Osteoblast (primary cell): Measurements from ENCODE around the gene UBE2B. TPM values are rescaled to one million over a fixed set of nuclear protein-coding genes. Genes with fewer than 3 reads are reported as not detected.

Experiments
- DNase-seq: peaks from one replicate; pipeline ENCODE4 v3.0.0; 2011; ENCODE audit warnings: low spot score, mixed read lengths; ENCODE audit not compliant: insufficient read length; ENCODE audit errors: missing footprints
- H2AFZ ChIP-seq: 2 replicates; pipeline ENCODE4 v1.6.0; 2011; ENCODE audit warnings: mild to moderate bottlenecking, low read length
- H3K27ac ChIP-seq: 2 replicates; pipeline ENCODE4 v1.5.1; 2011; ENCODE audit warnings: mild to moderate bottlenecking, low read depth, low read length, moderate library complexity
- H3K27me3 ChIP-seq: 2 replicates; pipeline ENCODE4 v1.6.0; 2012; ENCODE audit warnings: mild to moderate bottlenecking, control low read depth, inconsistent platforms, low read length, moderate library complexity; ENCODE audit not compliant: insufficient read depth
- H3K36me3 ChIP-seq: 2 replicates; pipeline ENCODE4 v1.5.1; 2011; ENCODE audit warnings: mild to moderate bottlenecking, low read length, control low read depth, moderate library complexity; ENCODE audit not compliant: insufficient read depth
- H3K4me1 ChIP-seq: 2 replicates; pipeline ENCODE4 v1.5.1; 2011; ENCODE audit warnings: mild to moderate bottlenecking, low read length, control low read depth, moderate library complexity; ENCODE audit not compliant: insufficient read depth
- H3K4me2 ChIP-seq: 2 replicates; pipeline ENCODE4 v1.6.0; 2011; ENCODE audit warnings: mild to moderate bottlenecking, low read length; ENCODE audit not compliant: insufficient read depth
- H3K4me3 ChIP-seq: fragments of 200-600 bp; sonication (generic); 3 replicates; pipeline ENCODE4 v1.5.1; 2012; ENCODE audit warnings: mild to moderate bottlenecking, low read length, inconsistent platforms; ENCODE audit not compliant: insufficient read depth
- H3K79me2 ChIP-seq: 2 replicates; pipeline ENCODE4 v1.6.0; 2012; ENCODE audit warnings: mild to moderate bottlenecking, low read length, control low read depth, inconsistent platforms; ENCODE audit not compliant: insufficient read depth
- H3K9me3 ChIP-seq: 2 replicates; pipeline ENCODE4 v1.5.1; 2011; ENCODE audit warnings: low read depth, low read length, control low read depth
- H4K20me1 ChIP-seq: 2 replicates; pipeline ENCODE4 v1.6.0; 2012; ENCODE audit warnings: mild to moderate bottlenecking, low read length, control low read depth; ENCODE audit not compliant: insufficient read depth
- CTCF ChIP-seq: IDR thresholded peaks from 2 replicates; pipeline ENCODE4 v1.5.1; 2011; ENCODE audit warnings: mild to moderate bottlenecking, low read depth, low read length, moderate library complexity; ENCODE audit errors: extremely low read depth
- total RNA-seq: library from RNA; depleted of rRNA; stranded (reverse); fragments of >200 nt; gene quantifications from 2 replicates; pipeline ENCODE4 v1.2.3, GENCODE V29; 2012

Gene UBE2B
- total RNA-seq, 1 donor: 73.5 TPM

GRCh38 chr5:134422791-134423365 lies 51.5 kb downstream of the UBE2B start:
- no peak for TF ChIP-seq CTCF
- H4K20me1 ChIP-seq: no peaks in the 10 kb centered on the region

GRCh38 chr5:134423376-134423775 lies 52.0 kb downstream of the UBE2B start:
- Histone ChIP-seq H3K4me2 (no peak overlapping the region), H3K36me3 (no peaks in the 10 kb centered on the region), H3K27me3 (no peaks in the 10 kb centered on the region), H3K79me2 (no peaks in the 10 kb centered on the region), H4K20me1 (no peaks in the 10 kb centered on the region), H3K4me3 (no peak overlapping the region), H2AFZ (no peak overlapping the region), H3K27ac (no peak overlapping the region), H3K9me3 (no peaks in the 10 kb centered on the region), H3K4me1 (no peaks in the 10 kb centered on the region)
- TF ChIP-seq CTCF: no peak
- no peak for DNase-seq

More at GRCh38 chr5:134422791-134423365, 51.5 kb downstream of the UBE2B start:
- Histone ChIP-seq H3K36me3 (no peaks in the 10 kb centered on the region), H3K9me3 (no peaks in the 10 kb centered on the region), H3K79me2 (no peaks in the 10 kb centered on the region), H2AFZ (no peak overlapping the region), H3K4me2 (no peak overlapping the region), H3K27me3 (no peaks in the 10 kb centered on the region), H3K27ac (no peak overlapping the region), H3K4me3 (no peak overlapping the region), H3K4me1 (no peaks in the 10 kb centered on the region)
- no peak for DNase-seq

GRCh38 chr5:134426361-134426760 lies 55.0 kb downstream of the UBE2B start:
- no peaks in the 10 kb centered on the region for H3K27me3 ChIP-seq
- no peak overlapping the region for H3K4me2 ChIP-seq
- H3K4me3 ChIP-seq: no peak overlapping the region
- H3K36me3 ChIP-seq: no peaks in the 10 kb centered on the region
- H3K27ac ChIP-seq: no peak overlapping the region
- H3K79me2 ChIP-seq: no peaks in the 10 kb centered on the region
- H4K20me1 ChIP-seq: no peaks in the 10 kb centered on the region
- no peak for DNase-seq
- H3K4me1 ChIP-seq: no peaks in the 10 kb centered on the region
- H3K9me3 ChIP-seq: no peaks in the 10 kb centered on the region
- H2AFZ ChIP-seq: no peak overlapping the region
- no peak for TF ChIP-seq CTCF

GRCh38 chr5:134427540-134428041 lies 56.2 kb downstream of the UBE2B start:
- Histone ChIP-seq H3K4me1 (peaks cover under 1% of the 10 kb centered on the region), H3K27ac (no peak overlapping the region), H3K4me2 (no peak overlapping the region), H3K79me2 (no peaks in the 10 kb centered on the region), H2AFZ (no peak overlapping the region), H4K20me1 (no peaks in the 10 kb centered on the region), H3K4me3 (no peak overlapping the region), H3K9me3 (no peaks in the 10 kb centered on the region), H3K27me3 (no peaks in the 10 kb centered on the region), H3K36me3 (no peaks in the 10 kb centered on the region)
- DNase-seq: no peak
- TF ChIP-seq CTCF: no peak
